ENCODE results near the gene TACR2. TPM values are rescaled to one million over a fixed set of nuclear protein-coding genes. Genes with fewer than 3 reads are reported as not detected.

Gene TACR2
- total RNA-seq, 2 donors from 2014 or later = 0.24 to 0.41 TPM

GRCh38 chr10:69428165-69428564 is 11.4 kb upstream of the TACR2 start:
- Histone ChIP-seq H3K27me3 (no peaks in the 10 kb centered on the region), H3K27ac (no peak overlapping the region), H3K36me3 (no peaks in the 10 kb centered on the region), H3K9me3 (no peaks in the 10 kb centered on the region), H3K4me3 (no peak overlapping the region), H3K4me1 (no peaks in the 10 kb centered on the region)
- DNase-seq (ENCODE audit: low spot score) = no peak
- TF ChIP-seq, protein P1, sequence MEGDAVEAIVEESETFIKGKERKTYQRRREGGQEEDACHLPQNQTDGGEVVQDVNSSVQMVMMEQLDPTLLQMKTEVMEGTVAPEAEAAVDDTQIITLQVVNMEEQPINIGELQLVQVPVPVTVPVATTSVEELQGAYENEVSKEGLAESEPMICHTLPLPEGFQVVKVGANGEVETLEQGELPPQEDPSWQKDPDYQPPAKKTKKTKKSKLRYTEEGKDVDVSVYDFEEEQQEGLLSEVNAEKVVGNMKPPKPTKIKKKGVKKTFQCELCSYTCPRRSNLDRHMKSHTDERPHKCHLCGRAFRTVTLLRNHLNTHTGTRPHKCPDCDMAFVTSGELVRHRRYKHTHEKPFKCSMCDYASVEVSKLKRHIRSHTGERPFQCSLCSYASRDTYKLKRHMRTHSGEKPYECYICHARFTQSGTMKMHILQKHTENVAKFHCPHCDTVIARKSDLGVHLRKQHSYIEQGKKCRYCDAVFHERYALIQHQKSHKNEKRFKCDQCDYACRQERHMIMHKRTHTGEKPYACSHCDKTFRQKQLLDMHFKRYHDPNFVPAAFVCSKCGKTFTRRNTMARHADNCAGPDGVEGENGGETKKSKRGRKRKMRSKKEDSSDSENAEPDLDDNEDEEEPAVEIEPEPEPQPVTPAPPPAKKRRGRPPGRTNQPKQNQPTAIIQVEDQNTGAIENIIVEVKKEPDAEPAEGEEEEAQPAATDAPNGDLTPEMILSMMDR (IDR thresholded peaks at IDR 0.05) = no peak

DNA sequence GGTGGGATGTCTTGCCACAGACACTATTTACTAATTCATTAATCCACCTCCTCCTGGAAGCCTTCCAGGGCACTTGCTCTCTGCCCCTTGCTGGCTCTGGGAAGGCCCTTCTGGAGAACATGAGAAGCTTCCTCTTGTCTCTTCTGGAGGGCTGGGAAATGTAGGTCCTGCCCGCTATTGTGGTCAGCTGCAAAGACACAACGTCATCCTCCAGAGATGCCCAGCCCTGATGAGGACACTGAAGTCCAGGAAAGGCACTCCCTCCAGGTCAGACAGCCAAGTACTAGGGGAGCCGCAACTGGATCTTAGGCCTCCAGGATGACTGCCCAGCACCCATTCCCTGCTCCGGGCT is 9.6 kb upstream of the TACR2 start:
- Histone ChIP-seq H3K9me3 (no peaks in the 10 kb centered on the region), H3K27me3 (no peaks in the 10 kb centered on the region), H3K4me1 (peaks cover 0 to 12% of the 10 kb centered on the region in 2 donors), H3K36me3 (no peaks in the 10 kb centered on the region), H3K4me3 (no peak overlapping the region), H3K27ac (no peak overlapping the region)
- no peak for DNase-seq (ENCODE audit: low spot score)
- TF ChIP-seq, protein P1 (IDR thresholded peaks at IDR 0.05) = no peak

DNA sequence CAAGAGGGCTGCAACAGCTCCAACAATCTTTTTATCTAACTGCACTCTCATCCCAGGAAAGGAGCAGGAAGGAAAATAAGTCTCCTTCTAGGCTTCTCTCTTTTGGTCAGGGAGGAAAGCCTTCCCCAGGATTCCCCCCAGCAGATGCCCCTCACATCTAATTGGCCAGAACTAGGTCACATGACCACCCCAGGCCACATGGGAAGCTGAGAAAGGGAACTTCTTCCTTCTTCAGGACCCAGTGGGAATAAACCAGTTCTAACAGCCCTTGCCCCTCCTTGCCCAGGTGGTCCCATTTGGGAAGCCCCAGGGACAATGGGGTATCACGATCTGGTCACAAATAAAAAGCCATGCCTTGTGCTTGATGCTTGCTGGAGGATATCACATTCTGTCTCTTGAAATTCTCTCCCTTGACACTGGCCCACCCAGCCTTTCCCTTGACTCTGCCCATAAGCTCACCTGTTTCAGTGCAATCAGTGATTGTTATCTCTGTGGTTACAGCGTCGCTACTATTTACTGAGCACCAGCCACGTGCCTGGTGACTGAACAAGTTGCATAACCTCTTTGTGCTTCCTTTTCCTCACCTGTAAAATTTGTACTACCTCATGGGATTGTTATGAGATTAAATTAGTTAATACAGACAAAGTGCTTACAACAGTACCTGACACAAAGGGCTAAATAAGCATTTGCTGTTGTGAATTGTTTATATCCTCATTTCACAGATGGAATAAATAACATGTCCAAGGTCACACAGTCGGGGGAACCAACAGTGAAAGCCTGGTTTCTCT is 9.0 kb upstream of the TACR2 start:
- TF ChIP-seq, protein P1 (IDR thresholded peaks at IDR 0.05) = no peak
- no peak overlapping the region for H3K27ac ChIP-seq
- no peak for DNase-seq (ENCODE audit: low spot score)
- H3K27me3 ChIP-seq = no peaks in the 10 kb centered on the region
- no peak overlapping the region for H3K4me3 ChIP-seq
- peaks cover 0 to 12% of the 10 kb centered on the region in 2 donors for H3K4me1 ChIP-seq
- no peaks in the 10 kb centered on the region for H3K9me3 ChIP-seq
- H3K36me3 ChIP-seq = no peaks in the 10 kb centered on the region

DNA sequence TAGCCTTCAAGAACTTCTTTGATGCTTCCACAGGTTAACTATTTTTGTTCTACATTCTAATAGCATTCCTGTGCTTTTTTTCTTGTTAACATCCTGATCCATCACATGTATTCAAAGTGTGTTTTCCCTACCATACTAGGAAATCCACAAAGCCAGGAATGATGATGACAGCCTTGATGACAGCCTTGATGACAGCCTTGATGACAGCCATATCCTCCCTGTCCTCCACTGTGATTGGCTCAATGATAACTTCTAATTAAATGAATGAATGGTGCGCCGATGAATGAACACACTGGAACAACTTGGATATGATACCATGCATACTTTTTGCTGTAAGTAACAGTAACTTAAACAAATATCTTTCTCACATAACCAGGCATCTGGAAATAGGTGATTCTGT is 8.3 kb upstream of the TACR2 start:
- no peaks in the 10 kb centered on the region for H3K36me3 ChIP-seq

DNA sequence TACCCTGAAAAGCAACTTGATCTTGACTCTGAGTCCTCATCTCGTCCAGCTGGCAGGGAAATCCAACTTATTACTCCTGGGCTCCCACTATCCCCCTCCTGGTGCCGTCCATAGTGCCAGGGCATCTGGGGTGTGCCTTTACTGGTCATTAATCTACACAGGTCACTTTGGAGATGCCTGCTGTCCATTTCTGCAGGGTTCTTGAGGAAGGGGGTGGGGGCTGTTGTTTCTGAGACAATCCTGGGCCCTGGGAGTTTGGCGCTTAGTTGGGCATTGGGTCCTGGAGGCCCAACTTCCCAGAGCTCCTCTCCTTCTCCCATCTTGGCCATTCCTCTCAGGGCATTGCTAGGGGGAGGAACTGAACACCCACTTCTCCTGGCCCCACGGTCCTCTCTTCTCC is 6.0 kb upstream of the TACR2 start:
- Histone ChIP-seq H3K9me3 (no peaks in the 10 kb centered on the region), H3K4me1 (peaks cover 0 to 12% of the 10 kb centered on the region in 2 donors), H3K36me3 (no peaks in the 10 kb centered on the region), H3K4me3 (no peak overlapping the region), H3K27ac (peak overlapping the region in 1 of 2 donors; percentile 73), H3K27me3 (no peaks in the 10 kb centered on the region)
- TF ChIP-seq, protein P1 (IDR thresholded peaks at IDR 0.05) = no peak
- no peak for DNase-seq (ENCODE audit: low spot score)

More for the DNA sequence above, 8.3 kb upstream of the TACR2 start:
- peaks cover 0 to 12% of the 10 kb centered on the region in 2 donors for H3K4me1 ChIP-seq
- no peak overlapping the region for H3K27ac ChIP-seq
- no peaks in the 10 kb centered on the region for H3K27me3 ChIP-seq
- H3K4me3 ChIP-seq = no peak overlapping the region
- TF ChIP-seq, protein P1 (IDR thresholded peaks at IDR 0.05) = no peak
- no peaks in the 10 kb centered on the region for H3K9me3 ChIP-seq
- DNase-seq (ENCODE audit: low spot score) = no peak

All from right atrium auricular region (tissue), 2 donors.